ENCODE measurements around the gene HOXA9.

DNA sequence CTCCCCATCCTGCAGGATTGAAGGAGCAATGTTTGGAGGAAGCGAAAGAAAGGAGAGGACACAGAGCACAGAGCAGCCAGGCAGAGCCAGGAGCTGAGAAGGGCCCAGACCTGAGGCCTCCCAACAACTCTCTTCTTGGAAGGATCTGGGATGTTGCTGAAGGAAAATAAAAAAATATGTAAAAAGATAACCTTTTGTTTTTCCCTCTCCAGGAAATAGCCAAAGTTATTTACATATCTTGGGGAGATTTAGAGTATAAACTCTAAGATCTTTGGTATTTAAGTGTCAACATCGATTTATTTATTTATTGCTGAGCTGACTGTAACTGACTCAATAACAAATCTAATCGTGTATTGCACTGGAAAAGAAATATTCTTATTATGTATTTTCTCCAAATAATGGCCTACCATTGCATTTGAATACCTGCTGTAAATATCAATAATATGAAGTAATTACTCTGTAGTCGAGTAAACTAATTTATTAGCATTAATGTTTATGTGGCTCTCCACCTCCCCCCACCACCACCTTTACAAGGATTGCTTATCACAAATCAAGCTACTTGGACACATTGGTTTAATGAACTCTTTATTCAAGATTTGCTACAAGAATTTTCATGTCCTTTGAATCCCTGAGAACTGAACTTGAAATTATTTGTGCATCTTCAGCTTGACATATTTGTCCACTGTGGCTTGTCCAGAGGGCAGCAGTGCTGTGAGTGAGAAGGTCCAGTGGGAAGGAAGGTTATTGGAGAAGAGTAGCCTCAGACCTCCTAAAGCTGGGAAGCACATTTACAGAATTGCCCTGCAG is 21.5 kb upstream of the HOXA9 start:
- TF ChIP-seq CTCF (IDR thresholded peaks at IDR 0.05; ENCODE audit: low read depth, low read length, missing input control) (no peak), RAD21 (IDR thresholded peaks at IDR 0.05) (no peak), JUND (IDR thresholded peaks at IDR 0.05) (no peak), SP1 (IDR thresholded peaks at IDR 0.05) (no peak), YY1 (IDR thresholded peaks at IDR 0.05) (no peak), EGR1 (IDR thresholded peaks at IDR 0.05; ENCODE audit: low read depth in 2 of 2) (no peak)
- TF ChIP-seq, protein P1, sequence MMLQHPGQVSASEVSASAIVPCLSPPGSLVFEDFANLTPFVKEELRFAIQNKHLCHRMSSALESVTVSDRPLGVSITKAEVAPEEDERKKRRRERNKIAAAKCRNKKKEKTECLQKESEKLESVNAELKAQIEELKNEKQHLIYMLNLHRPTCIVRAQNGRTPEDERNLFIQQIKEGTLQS (IDR thresholded peaks at IDR 0.05), result no peak
- TF ChIP-seq, protein P2, sequence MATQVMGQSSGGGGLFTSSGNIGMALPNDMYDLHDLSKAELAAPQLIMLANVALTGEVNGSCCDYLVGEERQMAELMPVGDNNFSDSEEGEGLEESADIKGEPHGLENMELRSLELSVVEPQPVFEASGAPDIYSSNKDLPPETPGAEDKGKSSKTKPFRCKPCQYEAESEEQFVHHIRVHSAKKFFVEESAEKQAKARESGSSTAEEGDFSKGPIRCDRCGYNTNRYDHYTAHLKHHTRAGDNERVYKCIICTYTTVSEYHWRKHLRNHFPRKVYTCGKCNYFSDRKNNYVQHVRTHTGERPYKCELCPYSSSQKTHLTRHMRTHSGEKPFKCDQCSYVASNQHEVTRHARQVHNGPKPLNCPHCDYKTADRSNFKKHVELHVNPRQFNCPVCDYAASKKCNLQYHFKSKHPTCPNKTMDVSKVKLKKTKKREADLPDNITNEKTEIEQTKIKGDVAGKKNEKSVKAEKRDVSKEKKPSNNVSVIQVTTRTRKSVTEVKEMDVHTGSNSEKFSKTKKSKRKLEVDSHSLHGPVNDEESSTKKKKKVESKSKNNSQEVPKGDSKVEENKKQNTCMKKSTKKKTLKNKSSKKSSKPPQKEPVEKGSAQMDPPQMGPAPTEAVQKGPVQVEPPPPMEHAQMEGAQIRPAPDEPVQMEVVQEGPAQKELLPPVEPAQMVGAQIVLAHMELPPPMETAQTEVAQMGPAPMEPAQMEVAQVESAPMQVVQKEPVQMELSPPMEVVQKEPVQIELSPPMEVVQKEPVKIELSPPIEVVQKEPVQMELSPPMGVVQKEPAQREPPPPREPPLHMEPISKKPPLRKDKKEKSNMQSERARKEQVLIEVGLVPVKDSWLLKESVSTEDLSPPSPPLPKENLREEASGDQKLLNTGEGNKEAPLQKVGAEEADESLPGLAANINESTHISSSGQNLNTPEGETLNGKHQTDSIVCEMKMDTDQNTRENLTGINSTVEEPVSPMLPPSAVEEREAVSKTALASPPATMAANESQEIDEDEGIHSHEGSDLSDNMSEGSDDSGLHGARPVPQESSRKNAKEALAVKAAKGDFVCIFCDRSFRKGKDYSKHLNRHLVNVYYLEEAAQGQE (IDR thresholded peaks at IDR 0.05), result no peak
